Esophagus muscularis mucosa (tissue), 4 donors: ENCODE results near the gene AFAP1L1.

Source experiments
- EP300 ChIP-seq: sonication (generic); formaldehyde crosslinking; IDR thresholded peaks from one replicate; pipeline ENCODE4 v1.6.1; 2017; ENCODE audit warnings: antibody characterized with exemption
- POLR2A ChIP-seq: fragments of 450-650 bp; IDR thresholded peaks from one replicate; pipeline ENCODE4 v1.6.1; 2017; ENCODE audit warnings: antibody characterized with exemption, moderate library complexity, mild to moderate bottlenecking, low read depth
- POLR2AphosphoS5 ChIP-seq, 2 donors: sonication (generic); formaldehyde crosslinking; IDR thresholded peaks; one replicate each; pipeline ENCODE4 v1.6.1; 2017; ENCODE audit warnings: antibody characterized with exemption in 2 of 2
- TF ChIP-seq, protein P1 (sequence below), 3 experiments: fragments of 200-600 bp in 2 of 3; fragments of 450-650 bp in 1 of 3; sonication (generic) in 2 of 3; IDR thresholded peaks; one replicate each; pipeline ENCODE4 v1.5.1; 2017 to 2019; ENCODE audit warnings: antibody characterized with exemption in 3 of 3, mild to moderate bottlenecking in 2 of 3, moderate library complexity in 1 of 3

GRCh38 chr5:149358294-149358651, 86.6 kb downstream of the AFAP1L1 start:
- no peak for TF ChIP-seq POLR2A
- TF ChIP-seq, protein P1, sequence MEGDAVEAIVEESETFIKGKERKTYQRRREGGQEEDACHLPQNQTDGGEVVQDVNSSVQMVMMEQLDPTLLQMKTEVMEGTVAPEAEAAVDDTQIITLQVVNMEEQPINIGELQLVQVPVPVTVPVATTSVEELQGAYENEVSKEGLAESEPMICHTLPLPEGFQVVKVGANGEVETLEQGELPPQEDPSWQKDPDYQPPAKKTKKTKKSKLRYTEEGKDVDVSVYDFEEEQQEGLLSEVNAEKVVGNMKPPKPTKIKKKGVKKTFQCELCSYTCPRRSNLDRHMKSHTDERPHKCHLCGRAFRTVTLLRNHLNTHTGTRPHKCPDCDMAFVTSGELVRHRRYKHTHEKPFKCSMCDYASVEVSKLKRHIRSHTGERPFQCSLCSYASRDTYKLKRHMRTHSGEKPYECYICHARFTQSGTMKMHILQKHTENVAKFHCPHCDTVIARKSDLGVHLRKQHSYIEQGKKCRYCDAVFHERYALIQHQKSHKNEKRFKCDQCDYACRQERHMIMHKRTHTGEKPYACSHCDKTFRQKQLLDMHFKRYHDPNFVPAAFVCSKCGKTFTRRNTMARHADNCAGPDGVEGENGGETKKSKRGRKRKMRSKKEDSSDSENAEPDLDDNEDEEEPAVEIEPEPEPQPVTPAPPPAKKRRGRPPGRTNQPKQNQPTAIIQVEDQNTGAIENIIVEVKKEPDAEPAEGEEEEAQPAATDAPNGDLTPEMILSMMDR (IDR thresholded peaks at IDR 0.05): no peak
- TF ChIP-seq POLR2AphosphoS5 (IDR thresholded peaks at IDR 0.05): no peak
- no peak for TF ChIP-seq EP300
